ENCODE data around the gene TOR1B.

TOR1B gene

GRCh38 chr9:129814432-129815223 is 11.6 kb downstream of the TOR1B start:
- no peak for DNase-seq (ENCODE audit: low read depth in 2 of 2)

DNA sequence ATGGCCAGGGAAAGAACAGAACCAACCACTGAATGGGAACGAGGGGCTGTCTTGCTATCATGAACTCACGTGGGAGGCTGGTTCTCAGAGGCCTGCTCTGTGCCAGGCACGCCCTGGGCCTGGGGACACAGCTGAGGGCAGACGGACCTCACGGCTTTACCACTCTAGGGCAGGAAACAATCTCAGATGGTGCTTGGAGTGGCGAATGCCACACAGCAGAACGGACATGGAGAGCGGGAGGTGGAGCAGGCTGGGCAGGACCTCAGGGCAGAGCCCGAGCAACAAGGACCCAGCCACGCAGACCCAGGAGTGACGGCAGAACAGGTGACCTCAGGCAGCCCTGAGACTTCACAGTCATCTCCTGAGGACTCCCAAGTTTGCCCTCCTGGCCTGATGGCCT is 12.3 kb downstream of the TOR1B start:
- DNase-seq (ENCODE audit: low read depth in 2 of 2), result no peak

DNA sequence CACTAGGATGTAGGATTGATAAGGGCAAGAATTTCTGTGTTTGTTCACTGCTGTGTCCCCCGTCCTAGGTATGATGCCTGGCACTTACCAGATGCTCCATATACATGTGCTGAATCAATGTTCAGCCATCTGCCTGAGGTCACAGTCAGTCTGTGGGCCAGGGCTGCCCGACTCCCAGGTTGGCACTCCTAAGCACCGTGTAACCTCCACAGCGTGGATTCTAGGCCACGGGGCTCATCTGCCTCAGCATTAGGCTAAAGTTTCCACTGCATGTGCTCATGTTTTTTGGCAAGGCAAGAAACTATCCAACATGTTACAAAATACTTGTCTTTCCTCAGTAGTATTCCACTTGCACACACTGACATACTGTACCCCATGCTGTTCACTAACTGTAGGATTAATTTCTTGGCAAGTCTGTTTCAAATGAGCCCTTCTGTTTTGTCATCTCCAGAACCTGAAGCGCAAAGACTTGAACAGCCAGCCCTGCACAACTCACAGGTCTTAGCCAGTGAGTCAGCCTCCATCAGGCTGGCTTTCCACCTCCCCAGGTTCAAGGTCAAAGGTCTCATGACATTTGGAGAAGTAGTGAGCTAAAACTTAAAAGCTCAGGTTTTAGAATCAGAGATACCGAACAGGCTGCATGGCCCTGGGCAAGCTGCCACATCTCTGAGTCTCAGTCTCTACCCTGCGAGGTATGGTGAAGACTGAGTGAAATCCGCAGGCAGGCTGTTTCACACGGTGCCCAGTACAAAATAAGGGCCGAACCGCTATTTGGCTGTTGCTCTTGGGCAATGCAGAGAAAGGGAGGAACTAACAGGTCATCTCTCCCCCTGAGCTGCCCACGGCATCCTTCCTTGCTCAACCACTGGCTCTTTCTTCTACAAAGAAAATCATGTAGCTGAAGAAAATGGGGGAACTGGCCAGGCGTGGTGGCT is 13.8 kb downstream of the TOR1B start:
- DNase-seq (ENCODE audit: low read depth in 2 of 2), result no peak

GRCh38 chr9:129822898-129823541 is 20.0 kb downstream of the TOR1B start:
- no peak for DNase-seq (ENCODE audit: low read depth in 2 of 2)

- DNase-seq (ENCODE audit: low read depth in 2 of 2), result no peak
Measured at GRCh38 chr9:129823542-129823934, 20.6 kb downstream of the TOR1B start.

DNA sequence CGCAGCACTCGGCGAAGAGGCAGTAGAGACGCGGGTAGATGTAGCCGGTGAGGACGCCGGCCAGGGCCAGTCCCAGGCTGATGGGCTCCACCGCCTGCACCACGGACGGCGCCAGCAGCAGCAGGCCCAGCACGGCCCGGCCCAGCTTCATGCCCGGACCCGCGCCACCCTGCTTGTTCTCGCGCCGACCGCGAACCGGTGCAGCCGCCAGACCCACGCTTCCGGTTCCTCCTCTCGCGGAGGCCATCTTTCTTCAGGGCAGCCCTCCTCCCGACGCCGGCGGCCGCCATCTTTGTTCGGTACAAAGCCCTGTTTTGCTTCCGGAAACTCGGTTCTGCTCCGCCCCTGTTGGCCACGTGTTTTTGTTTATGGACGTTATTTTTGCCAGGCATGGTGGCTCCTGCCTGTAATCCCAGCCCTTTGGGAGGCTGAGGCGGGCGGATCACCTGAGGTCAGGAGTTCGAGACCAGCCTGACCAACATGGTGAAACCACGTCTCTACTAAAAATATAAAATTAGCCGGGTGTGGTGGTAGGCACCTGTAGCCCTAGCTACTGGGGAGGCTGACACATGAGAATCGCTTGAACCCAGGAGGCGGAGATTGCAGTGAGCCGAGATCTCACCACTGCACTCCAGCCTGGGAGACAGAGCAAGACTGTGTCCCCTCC is 21.1 kb downstream of the TOR1B start, which contains the start of gene TOR1A:
Gene TOR1A (minus strand): TSS at position 202 of the 667 bp plus-strand sequence. CDS start 51 bp downstream, at position 151.
- peak; percentile 88 to 89 for DNase-seq (ENCODE audit: low read depth in 2 of 2)

- no peak for DNase-seq (ENCODE audit: low read depth in 2 of 2)
Measured at GRCh38 chr9:129826344-129826743, 23.4 kb downstream of the TOR1B start.

DNA sequence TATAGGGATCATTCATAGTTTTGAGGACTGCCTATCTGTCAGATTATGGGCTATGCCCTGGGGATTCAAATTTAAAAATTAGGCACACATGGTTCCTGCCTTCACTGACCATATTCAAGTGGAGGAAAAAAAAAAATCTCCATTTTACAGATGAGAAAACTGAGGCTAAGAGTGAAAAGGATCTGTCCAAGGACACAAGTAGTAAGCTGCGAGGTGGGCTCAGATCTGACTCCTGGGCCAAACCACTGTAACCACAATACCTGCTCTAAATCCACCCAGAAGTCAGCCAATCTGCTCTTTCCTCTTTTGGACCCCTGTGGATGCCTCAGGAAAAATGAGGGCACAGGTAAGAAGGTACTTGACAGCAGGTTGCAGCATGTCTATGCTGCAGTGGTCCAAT is 23.8 kb downstream of the TOR1B start:
- no peak for DNase-seq (ENCODE audit: low read depth in 2 of 2)

DNA sequence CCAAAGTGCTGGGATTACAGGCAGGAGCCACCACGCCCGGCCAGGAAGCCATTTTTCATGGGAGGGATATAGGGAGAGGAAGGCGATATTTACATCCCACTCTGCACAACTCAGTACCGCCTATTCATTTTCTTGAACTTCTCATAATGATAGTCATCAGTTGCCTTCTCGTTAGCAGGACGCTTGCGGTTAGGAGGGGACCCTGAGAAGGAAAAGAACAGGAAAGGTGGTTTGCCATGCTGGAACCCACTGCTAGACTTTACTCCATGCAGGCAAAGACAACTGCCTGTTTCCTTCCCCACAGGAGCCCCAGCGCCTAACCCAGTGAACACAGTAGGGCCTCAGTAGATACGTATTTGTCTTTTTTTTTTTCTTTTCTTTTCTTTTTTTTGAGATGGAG is 25.1 kb downstream of the TOR1B start:
- no peak for DNase-seq (ENCODE audit: low read depth in 2 of 2)

DNA sequence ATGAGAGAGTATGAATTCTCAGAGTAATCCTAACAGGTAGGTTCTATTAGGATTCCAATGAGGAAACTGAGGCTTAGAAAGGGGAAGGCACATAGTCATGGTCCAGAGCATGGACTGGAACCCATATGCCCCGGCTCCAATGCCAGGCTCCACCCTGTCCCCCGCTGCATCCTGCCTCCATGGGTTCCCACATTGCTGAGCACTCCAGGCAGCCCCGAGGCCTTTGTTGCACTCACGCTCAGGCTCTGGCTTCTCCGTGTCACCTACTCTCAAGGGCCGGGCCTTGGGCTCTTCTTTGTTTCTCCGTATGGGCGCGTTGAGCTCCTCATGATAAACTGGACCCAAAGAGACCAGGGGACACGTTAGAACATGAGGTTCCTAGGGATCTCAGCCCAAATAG is 26.0 kb downstream of the TOR1B start:
- DNase-seq (ENCODE audit: low read depth in 2 of 2), result no peak

DNA sequence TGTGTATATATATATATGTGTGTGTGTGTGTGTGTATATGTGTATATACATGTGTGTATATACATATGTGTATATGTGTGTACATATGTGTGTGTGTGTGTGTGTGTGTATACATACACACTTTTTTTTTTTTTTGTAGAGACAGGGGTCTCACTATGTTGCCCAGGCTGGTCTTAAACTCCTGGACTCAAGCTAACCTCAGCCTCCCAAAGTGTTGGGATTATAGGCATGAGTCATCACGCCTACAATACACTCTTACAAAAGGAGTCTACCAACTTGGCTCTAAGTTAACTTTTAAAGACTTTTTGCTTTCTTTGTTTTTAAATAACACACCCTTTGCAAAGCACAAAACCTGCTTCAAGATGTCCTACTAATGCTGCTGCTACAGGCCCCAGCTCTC is 30.0 kb downstream of the TOR1B start:
- DNase-seq (ENCODE audit: low read depth in 2 of 2), result no peak

- DNase-seq (ENCODE audit: low read depth in 2 of 2), result no peak
Measured at GRCh38 chr9:129834489-129835127, 31.6 kb downstream of the TOR1B start.

GRCh38 chr9:129835128-129835859 is 32.3 kb downstream of the TOR1B start, which contains the start of the genes C9orf78 and USP20:
C9orf78 (minus strand) TSS chr9:129835275; CDS start chr9:129835221, 54 bp downstream.
USP20 (plus strand) TSS chr9:129835458; CDS start chr9:129852556, 17,098 bp downstream.
- peak; percentile 96 to 97 for DNase-seq (ENCODE audit: low read depth in 2 of 2)

DNA sequence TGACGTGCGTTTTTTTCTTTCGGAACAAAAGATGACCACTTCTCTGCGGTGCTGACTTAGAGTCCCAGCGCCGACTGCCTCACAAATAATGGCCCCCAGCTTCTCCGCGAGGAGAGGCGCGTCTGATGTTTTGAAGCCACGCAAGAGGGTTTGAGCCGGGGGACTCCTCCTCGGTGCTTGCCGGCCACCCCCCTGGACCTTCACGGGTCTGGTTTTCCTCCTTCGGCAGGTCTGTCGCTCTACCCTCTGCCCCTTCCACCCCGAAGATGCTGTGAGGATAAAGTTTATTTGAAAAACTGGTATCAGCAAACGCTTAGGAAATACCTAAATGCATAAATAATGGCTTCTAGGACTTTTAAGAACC is 32.9 kb downstream of the TOR1B start:
- no peak for DNase-seq (ENCODE audit: low read depth in 2 of 2)

- no peak for DNase-seq (ENCODE audit: low read depth in 2 of 2)
Measured at GRCh38 chr9:129836311-129837007, 33.5 kb downstream of the TOR1B start.

DNA sequence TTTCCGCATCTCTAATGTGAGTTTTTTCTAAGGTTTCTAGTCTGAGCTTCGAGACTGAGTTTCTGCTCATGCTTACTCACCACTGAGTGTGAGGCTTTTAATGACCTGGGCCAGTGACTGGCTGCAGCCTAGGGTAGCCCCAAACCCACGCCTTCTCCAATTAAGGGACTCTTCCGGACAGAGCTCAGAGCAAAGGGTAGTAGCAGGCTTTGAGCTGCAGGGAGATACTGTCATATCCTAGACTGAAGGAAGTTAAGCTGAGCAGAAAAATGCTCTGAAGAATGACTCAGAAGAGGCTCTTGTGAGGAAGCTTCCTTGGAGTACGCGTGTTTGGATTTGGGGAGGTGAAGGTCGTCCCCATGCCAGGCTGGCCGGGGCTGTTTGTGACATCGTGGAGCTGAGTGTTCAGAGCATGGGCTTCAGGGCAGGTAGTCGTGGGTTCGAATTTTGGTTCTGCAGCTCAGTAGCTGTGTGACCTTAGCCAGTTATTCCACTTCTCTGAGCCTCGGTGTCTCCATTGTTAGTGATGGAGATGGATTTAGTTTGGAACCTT is 35.8 kb downstream of the TOR1B start:
- DNase-seq (ENCODE audit: low read depth in 2 of 2), result no peak

DNA sequence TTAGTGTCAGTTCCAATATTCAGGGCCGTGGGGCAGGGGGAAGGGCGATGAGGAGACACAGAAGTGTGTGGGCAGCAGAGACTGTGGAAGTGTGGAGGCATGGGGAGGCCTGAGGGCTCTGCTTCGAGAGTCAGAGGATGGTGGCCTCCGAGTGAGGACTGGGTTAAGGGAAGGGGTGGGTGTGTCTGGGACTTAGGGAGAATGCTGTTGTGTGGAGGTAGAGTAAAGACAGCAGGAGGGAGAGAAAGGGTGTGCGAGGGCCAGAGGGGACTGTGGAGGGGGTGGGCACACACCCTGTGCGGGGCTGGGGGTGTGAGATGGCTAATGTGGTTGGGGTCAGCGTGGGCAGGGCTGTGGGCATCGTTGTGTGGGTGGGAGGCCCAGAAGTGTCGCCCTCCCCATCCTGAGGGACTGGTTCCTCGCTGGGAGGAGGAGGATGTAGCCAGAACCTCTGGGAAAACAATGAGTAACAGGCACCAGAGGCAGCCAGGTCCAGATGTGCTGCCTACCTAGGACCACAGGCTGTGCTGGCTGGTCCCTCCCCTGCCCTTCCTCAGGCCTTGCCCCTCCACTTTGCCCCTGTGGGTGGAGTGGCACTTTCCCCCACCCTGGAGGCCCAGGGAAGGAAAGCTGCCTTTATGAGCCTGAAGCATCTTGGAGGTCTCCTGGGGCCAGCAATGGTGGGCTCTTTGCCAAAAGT is 36.5 kb downstream of the TOR1B start:
- DNase-seq (ENCODE audit: low read depth in 2 of 2), result no peak

GRCh38 chr9:129840034-129840433 is 37.0 kb downstream of the TOR1B start:
- DNase-seq (ENCODE audit: low read depth in 2 of 2), result no peak

GRCh38 chr9:129841071-129841470 is 38.1 kb downstream of the TOR1B start:
- no peak for DNase-seq (ENCODE audit: low read depth in 2 of 2)

All from stimulated activated CD4-positive, alpha-beta T cell treated with anti-CD3 and anti-CD28 coated beads, Interleukin-4, amount 100 ng/mL, for 48 hours (primary cell).